ENCODE measurements around the gene GCC1.
A peak's percentile ranks its signal among the peaks of the same experiment; 100 is the strongest.

Gene GCC1

DNA sequence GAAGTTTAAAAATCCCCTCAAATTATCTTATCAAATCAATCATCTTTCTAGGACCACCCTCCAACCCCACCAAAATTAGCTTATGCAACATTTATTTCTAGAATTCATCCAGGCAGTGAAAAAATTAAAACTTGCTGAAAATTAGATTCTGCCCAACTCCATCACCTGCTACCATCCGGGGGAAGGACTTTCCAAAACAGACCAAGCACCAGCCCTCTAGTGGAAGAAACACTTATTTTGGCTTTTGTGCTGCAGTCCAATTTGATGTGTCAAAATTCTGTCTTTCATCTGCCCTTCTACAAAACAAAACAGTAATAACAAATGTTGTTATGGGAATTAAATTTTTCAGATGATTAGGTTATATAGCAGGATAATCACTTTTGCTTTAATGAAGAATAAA is 35.1 kb downstream of the GCC1 start:
- TF ChIP-seq YY1 (IDR thresholded peaks at IDR 0.05; ENCODE audit: low read depth) (no peak), EP300 (IDR thresholded peaks at IDR 0.05; ENCODE audit: borderline replicate concordance) (no peak), ZBTB7A (IDR thresholded peaks at IDR 0.05; ENCODE audit: low read depth) (no peak), CREB1 (IDR thresholded peaks at IDR 0.05; ENCODE audit: low read depth) (no peak), TCF12 (IDR thresholded peaks at IDR 0.05; ENCODE audit: low read depth) (no peak), NFIC (IDR thresholded peaks at IDR 0.05) (no peak), RAD21 (IDR thresholded peaks at IDR 0.05; ENCODE audit: low read depth) (no peak), CEBPB (IDR thresholded peaks at IDR 0.05) (no peak), TAF1 (IDR thresholded peaks at IDR 0.05; ENCODE audit: low read depth) (no peak), FOXM1 (IDR thresholded peaks at IDR 0.05; ENCODE audit: borderline replicate concordance, low read depth) (no peak)
- TF ChIP-seq, protein P1, sequence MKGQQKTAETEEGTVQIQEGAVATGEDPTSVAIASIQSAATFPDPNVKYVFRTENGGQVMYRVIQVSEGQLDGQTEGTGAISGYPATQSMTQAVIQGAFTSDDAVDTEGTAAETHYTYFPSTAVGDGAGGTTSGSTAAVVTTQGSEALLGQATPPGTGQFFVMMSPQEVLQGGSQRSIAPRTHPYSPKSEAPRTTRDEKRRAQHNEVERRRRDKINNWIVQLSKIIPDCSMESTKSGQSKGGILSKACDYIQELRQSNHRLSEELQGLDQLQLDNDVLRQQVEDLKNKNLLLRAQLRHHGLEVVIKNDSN (IDR thresholded peaks at IDR 0.05): no peak
- TF ChIP-seq, protein P2, sequence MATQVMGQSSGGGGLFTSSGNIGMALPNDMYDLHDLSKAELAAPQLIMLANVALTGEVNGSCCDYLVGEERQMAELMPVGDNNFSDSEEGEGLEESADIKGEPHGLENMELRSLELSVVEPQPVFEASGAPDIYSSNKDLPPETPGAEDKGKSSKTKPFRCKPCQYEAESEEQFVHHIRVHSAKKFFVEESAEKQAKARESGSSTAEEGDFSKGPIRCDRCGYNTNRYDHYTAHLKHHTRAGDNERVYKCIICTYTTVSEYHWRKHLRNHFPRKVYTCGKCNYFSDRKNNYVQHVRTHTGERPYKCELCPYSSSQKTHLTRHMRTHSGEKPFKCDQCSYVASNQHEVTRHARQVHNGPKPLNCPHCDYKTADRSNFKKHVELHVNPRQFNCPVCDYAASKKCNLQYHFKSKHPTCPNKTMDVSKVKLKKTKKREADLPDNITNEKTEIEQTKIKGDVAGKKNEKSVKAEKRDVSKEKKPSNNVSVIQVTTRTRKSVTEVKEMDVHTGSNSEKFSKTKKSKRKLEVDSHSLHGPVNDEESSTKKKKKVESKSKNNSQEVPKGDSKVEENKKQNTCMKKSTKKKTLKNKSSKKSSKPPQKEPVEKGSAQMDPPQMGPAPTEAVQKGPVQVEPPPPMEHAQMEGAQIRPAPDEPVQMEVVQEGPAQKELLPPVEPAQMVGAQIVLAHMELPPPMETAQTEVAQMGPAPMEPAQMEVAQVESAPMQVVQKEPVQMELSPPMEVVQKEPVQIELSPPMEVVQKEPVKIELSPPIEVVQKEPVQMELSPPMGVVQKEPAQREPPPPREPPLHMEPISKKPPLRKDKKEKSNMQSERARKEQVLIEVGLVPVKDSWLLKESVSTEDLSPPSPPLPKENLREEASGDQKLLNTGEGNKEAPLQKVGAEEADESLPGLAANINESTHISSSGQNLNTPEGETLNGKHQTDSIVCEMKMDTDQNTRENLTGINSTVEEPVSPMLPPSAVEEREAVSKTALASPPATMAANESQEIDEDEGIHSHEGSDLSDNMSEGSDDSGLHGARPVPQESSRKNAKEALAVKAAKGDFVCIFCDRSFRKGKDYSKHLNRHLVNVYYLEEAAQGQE (IDR thresholded peaks at IDR 0.05; ENCODE audit: low read depth): no peak
- TF ChIP-seq, protein P3, sequence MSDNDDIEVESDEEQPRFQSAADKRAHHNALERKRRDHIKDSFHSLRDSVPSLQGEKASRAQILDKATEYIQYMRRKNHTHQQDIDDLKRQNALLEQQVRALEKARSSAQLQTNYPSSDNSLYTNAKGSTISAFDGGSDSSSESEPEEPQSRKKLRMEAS (IDR thresholded peaks at IDR 0.05): no peak

DNA sequence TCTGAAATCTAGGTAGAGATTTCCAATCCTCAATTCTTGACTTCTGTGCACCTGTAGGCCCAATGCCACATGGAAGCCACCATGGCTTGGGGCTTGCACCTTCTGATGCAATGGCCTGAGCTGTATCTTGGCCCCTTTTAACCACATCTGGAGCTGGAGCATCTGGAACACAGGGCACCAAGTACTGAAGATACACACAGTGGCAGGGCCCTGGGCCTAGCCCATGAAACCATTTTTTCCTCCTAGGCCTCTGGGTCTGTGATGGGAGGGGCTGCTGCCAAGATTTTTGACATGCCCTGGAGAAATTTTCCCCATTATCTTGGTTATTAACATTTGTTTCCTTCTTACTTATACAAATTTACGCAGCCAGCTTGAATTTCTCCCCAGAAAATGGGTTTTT is 39.1 kb downstream of the GCC1 start:
- TF ChIP-seq TAF1 (IDR thresholded peaks at IDR 0.05; ENCODE audit: low read depth): no peak

DNA sequence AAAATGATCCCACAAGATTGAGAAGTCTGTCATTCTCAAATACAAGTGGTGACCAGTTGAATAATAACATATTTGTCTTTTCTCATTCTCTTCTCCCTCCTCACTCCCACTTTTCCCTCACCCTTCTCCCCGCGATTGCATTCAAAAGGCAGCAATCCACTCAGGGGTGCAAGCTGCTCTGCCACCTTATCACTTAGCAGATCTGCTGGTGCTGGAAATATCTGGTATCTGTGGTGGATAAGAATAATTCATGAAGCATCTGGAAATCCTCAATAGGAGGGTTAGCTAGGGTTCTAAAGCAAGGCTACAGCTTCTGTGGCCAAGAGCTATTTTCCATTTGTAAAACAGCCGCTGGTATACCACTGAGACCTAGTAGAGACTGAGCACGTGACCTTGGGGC is 43.8 kb downstream of the GCC1 start:
- TF ChIP-seq TAF1 (IDR thresholded peaks at IDR 0.05; ENCODE audit: low read depth): no peak
- TF ChIP-seq, protein P1 (IDR thresholded peaks at IDR 0.05): peak; percentile 33; the same call in 1 of the 2 replicates
- TF ChIP-seq EP300 (IDR thresholded peaks at IDR 0.05; ENCODE audit: borderline replicate concordance): no peak
- no peak for TF ChIP-seq CEBPB (IDR thresholded peaks at IDR 0.05)
- TF ChIP-seq TEAD4 (IDR thresholded peaks at IDR 0.05): no peak
- TF ChIP-seq CREB1 (IDR thresholded peaks at IDR 0.05; ENCODE audit: low read depth): no peak

DNA sequence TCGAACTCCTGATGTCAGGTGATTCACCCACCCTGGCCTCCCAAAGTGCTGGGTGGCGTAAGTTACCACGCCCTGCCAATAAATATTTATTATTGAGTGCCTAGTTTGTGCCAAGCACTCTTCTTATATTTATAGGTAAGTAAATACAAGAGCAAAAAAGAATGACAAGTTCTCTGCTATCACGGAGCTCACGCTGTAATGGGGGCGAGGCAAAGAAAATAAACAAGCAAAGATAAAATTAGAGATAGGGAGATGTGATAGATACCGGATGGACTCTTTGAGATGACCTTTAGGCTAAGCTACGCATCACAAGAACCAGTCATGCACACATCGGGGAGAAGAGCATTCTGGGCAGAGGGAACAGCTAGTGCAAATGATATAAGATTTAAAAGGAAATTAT is 46.3 kb downstream of the GCC1 start:
- TF ChIP-seq EGR1 (IDR thresholded peaks at IDR 0.05) (no peak), RAD21 (IDR thresholded peaks at IDR 0.05; ENCODE audit: low read depth) (no peak), NFIC (IDR thresholded peaks at IDR 0.05) (no peak), TEAD4 (IDR thresholded peaks at IDR 0.05) (no peak), CREB1 (IDR thresholded peaks at IDR 0.05; ENCODE audit: low read depth) (no peak), YY1 (IDR thresholded peaks at IDR 0.05; ENCODE audit: low read depth) (no peak), ZBTB7A (IDR thresholded peaks at IDR 0.05; ENCODE audit: low read depth) (no peak), FOXM1 (IDR thresholded peaks at IDR 0.05; ENCODE audit: borderline replicate concordance, low read depth) (no peak), CEBPB (IDR thresholded peaks at IDR 0.05) (no peak), TCF12 (IDR thresholded peaks at IDR 0.05; ENCODE audit: low read depth) (no peak), TAF1 (IDR thresholded peaks at IDR 0.05; ENCODE audit: low read depth) (no peak), EP300 (IDR thresholded peaks at IDR 0.05; ENCODE audit: borderline replicate concordance) (no peak)
- TF ChIP-seq, protein P2 (IDR thresholded peaks at IDR 0.05; ENCODE audit: low read depth): no peak
- TF ChIP-seq, protein P3 (IDR thresholded peaks at IDR 0.05): no peak
- TF ChIP-seq, protein P1 (IDR thresholded peaks at IDR 0.05): no peak

DNA sequence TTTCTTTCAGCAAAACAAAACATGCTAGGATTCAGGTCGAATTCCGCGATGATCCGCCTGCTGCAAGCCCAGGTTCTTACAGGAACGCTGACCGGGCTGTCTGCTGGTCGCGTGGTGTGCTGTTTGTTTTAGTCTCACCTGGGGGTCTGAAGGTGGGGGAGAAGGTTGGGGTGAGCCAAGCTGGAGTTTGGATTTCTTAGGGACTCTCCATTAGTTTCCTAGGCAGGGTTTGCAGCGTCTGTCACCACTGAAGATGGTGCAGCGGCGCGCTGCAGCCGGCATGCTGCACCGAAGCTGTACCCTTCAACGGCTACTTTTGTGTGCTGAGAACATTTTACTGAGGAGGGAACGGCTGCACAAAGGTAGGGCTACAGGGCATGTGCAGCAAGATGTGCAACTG is 48.7 kb downstream of the GCC1 start:
- TF ChIP-seq EGR1 (IDR thresholded peaks at IDR 0.05) (no peak), EP300 (IDR thresholded peaks at IDR 0.05; ENCODE audit: borderline replicate concordance) (no peak), CREB1 (IDR thresholded peaks at IDR 0.05; ENCODE audit: low read depth) (no peak), TCF12 (IDR thresholded peaks at IDR 0.05; ENCODE audit: low read depth) (no peak), YY1 (IDR thresholded peaks at IDR 0.05; ENCODE audit: low read depth) (no peak), TEAD4 (IDR thresholded peaks at IDR 0.05) (no peak), TAF1 (IDR thresholded peaks at IDR 0.05; ENCODE audit: low read depth) (no peak), ZBTB7A (IDR thresholded peaks at IDR 0.05; ENCODE audit: low read depth) (no peak)
- TF ChIP-seq, protein P1 (IDR thresholded peaks at IDR 0.05): no peak
- TF ChIP-seq, protein P3 (IDR thresholded peaks at IDR 0.05): no peak
- TF ChIP-seq, protein P2 (IDR thresholded peaks at IDR 0.05; ENCODE audit: low read depth): no peak
